HG03045 (cell line): ENCODE results near the gene RNF34.

Experiments
- ATAC-seq: cut with Tn5 transposase; IDR thresholded peaks from one replicate; pipeline ENCODE4 v1.9.1; 2021; ENCODE audit warnings: mild to moderate bottlenecking, moderate library complexity; ENCODE audit not compliant: unreplicated experiment

Gene RNF34

DNA sequence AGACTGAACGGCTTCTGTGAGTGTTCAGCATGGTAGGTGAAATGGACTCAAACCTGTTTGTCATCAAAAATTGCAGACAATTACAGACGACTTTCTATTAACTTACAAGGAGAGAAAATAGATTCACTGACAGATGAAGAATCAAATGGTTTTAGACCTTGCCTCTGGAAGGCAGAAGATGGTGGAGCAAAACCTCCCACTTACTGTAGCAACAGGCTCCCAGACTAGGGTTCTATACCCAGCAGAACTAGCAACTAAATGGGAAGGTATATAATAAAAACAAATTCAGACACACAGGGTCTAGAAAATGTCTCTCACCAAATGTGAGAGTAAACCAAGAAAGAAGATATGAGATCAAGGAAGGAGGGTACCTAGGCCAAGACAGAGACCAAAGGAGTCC lies 36.8 kb downstream of the RNF34 start:
- no peak for ATAC-seq

DNA sequence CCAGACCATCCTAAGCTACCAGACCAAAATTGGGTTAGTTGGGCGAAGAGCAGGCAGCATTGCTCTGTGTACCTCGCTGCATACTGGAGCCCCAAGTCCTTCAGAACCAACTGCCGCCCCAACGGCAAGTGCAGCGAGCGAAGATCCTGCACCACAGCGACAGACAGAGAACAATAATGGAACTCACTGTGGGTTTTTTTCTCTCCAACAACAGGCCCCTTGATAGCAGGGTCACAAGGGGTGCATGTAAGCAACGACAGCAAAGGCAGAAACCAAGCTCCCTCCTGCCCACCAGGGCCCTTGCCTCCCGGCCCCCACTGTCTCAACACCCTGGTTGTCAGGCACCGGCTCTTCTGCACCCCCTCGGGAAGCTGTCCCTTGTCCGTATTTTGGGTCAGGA lies 39.0 kb downstream of the RNF34 start:
- ATAC-seq = no peak

DNA sequence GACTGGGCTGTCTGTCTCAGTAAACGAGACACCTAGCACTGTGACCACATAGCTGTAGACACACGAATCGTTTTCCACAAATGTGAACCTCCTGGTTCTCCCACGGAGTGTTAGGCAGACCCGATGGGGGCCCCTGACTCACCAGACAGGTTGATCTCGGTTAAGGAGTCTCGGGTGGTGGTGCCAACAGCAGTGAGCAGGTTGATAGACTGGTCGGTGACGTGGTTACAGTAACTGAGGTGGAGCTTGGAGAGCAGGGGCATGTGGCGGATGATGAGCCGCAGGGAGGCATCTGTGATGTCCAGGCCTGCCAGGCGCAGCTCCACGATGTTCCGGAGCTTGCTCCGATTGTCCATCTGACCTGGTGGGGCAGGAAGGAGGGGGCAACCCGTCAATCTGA lies 39.8 kb downstream of the RNF34 start:
- ATAC-seq = no peak

DNA sequence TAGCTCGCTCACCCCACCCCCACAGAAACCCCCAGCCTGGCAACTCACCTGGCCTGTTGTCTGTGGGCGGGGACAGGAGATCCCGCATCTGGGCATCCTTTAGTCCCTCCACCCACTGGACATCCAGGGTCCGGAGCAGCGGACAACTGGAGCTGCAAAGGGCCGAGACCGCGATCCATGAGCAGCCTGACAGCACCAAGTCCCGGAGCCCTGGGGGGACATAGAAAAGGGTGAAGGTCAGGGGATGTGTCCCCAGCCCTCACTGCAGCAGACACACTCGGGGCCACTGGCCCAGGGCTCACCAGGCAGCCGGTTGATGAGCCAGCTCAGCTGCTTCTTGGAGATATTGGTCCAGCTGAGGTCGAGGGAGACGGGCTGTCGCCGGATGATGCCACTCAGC lies 40.9 kb downstream of the RNF34 start:
- ATAC-seq = no peak

DNA sequence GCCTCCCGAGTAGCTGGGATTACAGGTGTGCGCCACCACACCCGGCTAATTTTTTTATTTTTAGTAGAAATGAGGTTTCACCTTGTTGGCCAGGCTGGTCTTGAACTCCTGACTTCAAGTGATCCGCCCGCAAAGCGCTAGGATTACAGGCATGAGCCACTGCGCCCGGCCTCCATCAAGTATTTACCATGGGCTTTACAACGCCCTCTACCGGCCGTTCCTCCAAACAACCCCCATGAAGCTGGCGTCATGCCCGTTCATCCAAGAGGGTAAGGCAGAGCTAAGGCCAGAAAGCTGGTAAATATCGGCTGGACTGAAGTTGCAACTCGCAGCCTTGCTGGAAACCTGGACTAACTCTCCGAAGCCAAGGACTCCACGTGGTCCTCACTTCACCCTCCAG lies 41.6 kb downstream of the RNF34 start:
- no peak for ATAC-seq

DNA sequence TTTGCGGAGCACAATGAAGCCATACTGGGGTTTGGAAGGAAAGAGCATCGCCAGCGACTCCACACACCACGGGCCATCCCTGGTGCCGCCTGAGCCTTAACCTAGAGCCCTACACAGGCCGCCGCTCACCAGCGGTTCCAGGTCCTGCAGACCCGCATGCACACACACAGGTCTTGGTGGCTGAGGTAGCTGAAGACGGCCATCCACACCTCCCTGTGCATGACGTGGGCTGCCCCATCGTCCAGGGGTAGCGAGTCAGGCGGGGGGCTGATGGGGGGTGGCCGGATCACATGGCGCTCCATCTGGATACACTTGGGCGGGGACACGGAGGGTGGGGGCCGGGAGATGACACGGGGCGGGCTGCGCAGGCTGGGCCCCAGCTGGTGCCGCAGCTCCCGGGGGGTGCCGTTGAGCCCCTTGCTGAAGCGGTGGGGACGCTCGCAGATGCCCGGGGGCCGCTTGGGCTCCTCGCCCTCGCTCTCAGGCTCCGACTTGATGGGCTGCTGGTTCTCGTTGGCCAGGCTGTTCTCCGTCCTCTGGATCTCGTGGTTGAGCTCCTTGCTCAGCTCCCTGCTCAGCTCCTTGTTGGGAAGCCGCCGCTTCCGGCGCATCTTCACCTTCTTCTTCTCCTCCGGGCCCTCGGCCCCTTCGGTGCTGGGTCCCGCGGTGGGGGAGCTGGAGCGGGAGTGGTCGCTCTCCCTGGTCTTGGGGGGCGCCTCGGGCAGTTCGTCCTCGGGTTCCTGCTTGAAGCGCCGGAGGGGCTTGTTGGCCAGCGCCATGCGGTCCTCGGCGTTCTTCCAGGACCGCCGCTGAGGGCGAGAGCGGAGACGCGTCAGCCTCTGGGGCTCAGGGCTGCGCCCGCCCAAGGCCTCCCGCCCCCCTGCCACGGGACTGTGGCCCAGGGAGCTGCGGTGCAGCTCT lies 42.4 kb downstream of the RNF34 start:
- ATAC-seq = no peak

DNA sequence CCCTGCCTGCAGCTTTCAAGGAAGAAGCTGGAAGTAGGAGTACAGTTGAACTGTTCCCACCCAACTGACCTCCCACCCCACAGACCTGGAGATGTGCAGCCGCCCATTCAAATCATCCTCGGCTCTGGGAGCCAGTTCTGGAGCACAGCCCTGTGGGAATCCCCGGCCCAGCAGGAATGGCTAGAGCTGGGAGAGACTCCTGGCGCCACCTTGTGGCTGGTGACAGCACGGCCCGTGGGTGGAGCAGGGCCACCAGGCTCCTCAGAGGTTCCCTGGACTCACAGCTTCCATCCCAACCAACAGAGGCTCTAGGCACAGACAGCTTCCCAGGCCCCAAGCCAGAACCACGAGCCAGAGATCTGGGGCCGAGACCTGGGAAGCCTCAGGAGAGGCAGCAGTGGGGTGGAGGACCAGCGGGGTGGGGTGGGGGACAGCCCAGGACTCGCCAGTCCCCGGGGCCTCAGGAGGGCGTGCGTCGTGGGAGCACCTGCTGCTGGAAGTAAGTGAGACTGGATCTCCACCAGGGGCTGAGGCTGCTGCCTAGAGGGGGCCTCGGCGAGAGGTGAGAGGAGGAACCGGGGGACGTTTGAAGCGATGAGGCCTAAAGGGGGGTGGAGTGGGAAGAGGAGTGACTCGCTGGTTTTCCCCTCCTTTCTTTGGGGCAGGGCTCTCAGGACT lies 43.4 kb downstream of the RNF34 start:
- no peak for ATAC-seq

DNA sequence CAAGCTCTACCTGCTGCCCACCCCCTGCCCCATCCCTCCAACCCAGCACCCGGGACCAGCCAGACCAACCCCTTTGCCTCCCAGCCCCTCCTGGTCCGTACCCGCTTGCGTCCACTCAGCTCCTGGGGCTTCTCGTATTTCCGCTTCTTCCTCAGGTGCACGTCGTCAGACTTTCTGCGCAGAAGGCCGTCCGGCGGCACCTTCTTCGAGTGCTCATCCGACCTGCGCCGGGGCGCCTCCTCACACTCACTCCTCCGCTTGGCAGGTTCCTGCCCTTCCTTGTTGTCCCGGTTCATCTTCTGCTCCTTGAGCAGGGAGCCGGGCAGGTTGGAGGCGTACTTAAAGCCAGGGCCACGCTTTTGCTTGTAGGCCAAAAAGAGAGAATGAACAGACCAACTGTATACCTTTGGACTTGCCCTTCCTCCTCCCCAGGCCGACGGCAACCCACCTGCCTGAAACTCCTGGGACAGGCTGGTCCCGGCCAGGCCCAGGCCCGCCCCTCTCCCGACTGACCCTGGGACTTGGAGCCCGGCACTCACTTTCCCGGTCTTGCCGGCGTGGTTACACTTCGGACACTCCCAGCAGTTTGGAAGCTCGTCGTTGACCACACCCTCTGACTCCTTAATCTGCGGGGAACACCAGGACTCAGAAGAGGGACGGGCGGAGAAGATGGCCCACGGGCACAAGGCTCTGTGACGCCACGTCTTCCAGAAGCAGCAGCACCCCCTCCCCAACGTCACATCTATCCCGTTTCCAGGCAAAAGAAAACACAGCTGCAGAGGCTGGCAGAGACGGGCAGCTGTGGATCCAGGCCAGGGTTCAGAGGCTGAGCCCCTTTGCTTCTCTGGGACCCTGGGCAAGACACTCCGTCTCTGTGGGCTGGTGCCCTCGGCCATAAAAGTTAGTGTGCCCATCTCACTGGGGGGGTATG lies 44.3 kb downstream of the RNF34 start:
- no peak for ATAC-seq

DNA sequence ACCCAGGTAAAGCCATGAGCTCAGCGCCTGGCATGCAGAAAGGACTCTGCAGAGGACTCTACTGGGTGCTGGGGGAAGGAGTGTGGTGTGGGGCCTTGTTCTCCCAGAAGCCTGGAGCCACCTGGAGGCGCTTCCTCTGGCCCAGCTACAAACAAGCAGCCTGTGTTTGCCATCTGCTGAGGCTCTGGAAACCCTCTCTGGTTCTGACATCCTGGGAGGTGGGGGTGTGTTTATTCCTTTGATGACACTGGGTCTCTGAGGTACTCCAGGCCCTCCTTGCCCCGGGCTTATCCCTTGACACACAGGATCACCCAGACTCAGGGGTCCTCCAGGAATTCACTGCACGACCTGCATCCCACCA lies 44.9 kb downstream of the RNF34 start:
- ATAC-seq = no peak

DNA sequence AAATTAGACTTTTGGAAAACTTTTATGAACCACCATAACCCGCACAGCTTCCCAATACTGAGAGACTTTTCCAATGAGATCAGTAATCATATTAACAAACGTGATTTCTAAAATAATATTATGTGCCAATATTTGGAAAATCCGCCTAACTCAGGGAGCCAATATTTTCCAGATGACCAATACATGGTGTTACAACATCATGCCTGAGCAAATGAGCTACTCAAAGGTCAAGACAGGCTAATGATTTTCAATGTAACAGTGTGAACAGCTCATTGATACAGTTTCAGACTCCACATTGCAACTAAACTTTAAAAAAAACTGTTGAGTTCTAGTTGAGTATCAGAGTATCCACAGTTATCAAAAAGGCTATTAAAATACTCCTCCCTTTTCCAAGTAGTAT lies 46.8 kb downstream of the RNF34 start:
- no peak for ATAC-seq

DNA sequence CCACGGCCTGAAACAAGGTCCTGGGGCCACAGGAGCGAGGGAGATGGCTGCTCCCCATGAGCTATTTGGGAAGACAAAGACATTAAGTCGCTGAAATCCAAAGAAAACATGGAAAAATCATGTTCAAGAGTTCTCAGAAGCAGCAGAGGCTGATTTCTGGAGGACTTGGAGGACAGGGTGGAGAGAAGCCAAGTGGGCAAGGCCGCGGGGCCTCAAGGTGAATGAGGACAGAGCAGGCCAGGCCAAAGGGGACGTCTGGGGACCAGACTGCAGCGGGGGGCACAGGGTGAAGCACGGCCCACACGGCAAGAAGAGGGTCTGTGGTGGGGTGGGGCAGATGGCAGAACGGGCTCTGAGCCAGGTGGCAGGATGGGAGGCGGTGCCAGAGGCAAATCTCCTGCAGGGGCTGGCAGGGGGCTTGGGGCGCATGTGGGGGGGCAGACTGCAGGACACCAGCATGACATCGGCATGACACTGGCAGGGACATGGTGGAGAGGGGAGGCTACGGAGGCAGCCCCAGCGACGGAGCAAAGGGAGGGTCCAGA lies 48.9 kb downstream of the RNF34 start:
- ATAC-seq = no peak

DNA sequence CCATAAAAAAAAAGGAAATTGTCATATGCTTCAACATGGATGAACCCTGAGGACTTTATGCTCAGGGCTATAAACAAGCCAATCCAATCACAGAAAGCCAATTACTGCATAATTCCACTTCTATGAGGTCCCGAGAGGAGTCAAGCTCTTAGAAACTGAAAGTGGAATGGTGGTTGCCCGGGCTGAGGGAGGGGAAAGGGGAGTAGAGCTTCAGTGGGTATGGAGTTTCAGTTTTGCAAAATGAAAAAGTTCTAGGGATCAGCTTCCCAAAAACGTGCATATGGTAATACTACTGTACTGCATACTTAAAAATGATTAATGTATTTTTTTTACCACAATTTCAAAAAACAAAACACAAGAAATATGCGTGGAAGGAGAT lies 52.0 kb downstream of the RNF34 start:
- ATAC-seq = no peak

DNA sequence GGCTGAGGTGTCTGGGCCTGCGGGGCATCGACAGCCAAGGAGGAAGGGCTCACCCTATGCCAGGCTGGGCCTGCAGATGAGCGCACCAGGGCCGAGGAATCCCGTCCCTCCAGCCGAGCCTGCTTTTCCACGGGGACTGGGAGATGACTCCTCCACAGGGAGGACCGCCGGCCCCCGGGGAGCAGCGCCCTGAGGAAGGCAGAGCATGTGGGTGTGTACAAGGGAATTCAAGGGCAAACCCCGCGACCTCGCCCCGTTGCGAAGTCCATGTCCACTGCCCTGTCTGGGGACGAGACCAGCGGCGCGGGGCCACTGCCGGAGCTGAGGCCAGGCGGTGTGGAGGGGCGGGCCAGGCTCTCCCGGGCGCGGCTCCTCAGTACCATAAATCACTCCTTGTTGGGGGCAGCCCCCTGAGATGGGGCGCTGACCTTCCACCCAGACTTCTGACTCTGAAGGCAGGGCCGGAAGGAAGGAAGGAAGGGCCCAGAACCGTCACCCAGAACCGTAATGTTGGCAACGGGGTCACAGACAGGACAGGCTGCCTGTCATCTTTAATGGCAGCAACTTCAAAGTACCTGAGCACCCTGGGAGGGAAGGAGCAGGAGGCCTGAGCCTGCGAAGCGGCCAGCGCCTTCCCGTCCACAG lies 52.5 kb downstream of the RNF34 start:
- ATAC-seq = no peak

DNA sequence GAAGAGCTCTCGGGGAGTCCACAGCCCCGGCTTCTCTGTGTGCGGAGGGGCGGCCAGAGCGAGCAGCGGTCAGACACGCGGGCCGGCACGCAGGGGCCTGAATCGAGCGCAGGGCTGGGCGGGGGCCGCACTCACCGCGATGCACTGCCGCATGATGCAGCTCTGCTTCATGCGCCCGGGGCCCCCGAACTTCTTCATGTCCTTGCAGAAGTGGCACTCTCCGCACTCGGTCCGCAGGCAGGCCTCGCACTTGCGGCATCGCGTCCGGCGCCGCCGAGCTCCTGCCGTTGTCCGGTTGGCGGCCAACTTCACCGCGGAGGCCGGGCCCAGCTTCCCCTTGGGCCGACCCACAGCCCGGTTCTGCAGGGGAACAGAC lies 53.1 kb downstream of the RNF34 start:
- no peak for ATAC-seq

DNA sequence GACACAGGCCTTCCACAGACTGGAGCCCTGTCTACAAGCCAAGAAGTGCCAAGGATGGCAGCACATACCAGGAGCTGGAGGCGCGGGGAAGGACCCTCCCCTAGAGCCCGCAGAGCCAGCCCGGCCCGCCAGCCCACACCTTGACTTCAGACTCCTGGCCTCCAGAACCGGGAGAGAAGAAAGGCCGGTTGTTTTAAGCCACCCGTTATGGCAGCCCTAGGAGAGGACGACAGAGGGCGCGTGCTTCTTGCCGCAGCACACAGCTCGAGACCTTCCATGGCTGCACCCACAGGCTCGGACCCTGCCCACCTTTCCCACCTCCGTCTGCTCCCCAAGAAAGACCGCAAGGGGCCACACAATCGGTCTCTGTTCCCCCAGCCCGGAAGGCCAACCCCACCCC lies 53.7 kb downstream of the RNF34 start:
- ATAC-seq = no peak

DNA sequence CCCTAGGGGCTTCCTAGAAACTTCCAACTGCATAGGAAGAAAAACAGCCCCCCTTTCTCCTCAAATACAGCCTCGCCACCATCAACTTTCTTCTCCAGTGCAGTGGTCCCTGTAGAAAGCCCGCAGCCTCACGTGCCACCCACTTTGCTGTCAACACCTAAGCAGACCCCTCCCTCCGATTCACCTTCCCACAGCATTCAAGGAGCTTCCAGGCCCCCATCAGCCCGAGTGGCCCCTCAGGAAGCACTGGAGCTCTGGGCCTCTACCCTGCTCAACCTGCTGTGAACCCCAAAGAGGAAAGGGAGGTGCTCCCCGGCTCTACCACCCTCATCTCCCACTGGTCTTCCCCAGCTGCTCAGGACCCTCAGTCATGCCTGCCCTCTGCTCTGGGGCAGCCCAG lies 55.0 kb downstream of the RNF34 start:
- ATAC-seq = no peak

DNA sequence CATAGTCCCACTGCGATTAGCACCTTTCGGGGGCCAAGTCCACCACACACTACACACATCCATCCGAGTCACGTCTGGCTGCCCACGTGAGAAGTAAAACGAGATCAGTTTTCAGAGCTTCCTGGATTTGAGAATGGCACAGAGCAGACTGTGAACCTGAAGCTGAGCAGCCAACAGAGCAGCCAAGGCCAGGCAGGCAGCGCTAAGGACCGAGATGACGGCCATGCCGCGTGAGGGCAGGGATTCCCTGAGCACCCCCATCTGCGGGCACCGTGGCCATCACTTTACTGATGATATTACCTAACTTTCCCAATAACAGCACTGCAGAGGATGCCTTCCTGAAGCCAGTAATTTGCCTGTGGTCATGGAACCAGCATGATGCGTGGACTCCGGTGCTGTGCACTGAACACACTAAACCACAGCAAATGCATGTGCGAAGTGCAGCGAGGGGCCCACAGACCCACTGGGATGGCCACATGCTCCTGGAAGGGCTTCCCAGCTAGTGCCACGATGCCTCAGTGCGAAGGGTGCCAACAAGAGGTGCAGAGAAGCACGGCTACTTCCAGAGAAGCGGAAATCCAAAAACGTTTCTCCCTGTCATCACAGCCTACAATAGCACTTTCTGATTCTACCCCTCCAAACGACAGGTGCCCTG lies 56.0 kb downstream of the RNF34 start:
- ATAC-seq = no peak

DNA sequence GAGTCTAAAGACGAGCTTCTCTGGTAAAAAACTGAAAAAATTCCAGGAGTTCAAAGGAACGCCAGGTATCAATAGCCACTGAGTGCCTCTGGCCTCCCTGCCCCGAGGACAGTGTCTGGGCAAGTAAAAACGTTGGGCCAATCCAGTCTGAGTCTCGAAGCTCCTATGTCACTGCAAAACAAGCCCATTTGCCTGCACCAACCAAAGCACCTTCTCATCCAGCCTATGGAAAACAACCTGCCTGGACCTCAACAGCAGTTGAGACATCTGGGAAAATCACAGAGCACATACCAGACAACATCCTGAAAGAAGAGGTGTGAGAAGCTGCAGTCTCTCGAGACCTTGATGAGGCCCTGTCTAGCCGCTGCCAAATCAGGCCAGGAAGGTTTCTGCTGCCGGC lies 56.6 kb downstream of the RNF34 start:
- no peak for ATAC-seq

DNA sequence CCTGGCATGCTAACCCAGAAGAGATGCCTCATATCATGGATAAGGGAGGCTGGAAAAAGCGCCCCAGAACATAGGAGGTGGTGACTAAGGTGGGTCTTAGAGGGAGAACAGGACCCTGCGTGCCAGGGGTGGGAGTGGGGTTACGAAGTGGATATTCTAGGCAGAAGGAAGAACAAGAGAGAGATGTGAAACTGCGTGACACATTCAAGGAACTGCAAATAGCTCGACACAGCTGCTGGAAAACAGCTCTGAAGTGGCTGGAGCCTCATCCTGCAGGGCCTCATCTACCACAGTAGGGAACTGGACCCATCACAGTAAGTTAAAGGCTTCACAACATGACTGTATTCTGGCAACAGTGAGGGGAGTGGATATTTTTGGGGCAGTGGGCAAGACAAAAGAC lies 61.1 kb downstream of the RNF34 start:
- ATAC-seq = no peak

DNA sequence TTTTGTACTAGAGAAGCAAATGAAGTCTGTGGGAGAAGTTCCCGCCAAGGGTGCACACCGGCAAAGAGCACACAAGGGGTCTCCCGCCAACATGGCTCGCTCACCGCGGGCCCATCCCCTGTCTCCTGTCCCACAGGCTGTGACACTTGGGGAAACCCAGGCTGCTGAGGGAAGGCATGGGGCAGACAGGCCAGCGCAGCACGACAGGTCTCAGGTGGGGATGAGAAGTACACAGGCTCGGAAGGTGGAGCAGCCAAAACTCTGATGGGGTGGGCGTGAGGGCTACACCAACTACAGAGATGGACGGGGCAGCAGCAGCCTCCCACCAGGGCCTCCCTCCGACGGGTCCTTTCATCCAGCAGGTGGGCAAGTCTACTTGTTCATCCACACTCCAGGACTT lies 64.4 kb downstream of the RNF34 start:
- no peak for ATAC-seq
